HG03097 (cell line): ENCODE measurements around the gene LOXHD1.

Source experiments
- ATAC-seq: cut with Tn5 transposase; IDR thresholded peaks from one replicate; pipeline ENCODE4 v1.9.1; 2021; ENCODE audit not compliant: unreplicated experiment, low FRiP score

Gene LOXHD1

GRCh38 chr18:46628206-46628605 lies 28.8 kb downstream of the LOXHD1 start:
- ATAC-seq, result no peak

GRCh38 chr18:46627136-46627535 lies 29.9 kb downstream of the LOXHD1 start:
- no peak for ATAC-seq

- no peak for ATAC-seq
These were observed 32.0 kb downstream of the LOXHD1 start for GRCh38 chr18:46625069-46625468.

- no peak for ATAC-seq
These were observed 32.9 kb downstream of the LOXHD1 start for GRCh38 chr18:46624127-46624526.

GRCh38 chr18:46623541-46623940 lies 33.5 kb downstream of the LOXHD1 start:
- peak; percentile 59 for ATAC-seq

GRCh38 chr18:46622999-46623398 lies 34.0 kb downstream of the LOXHD1 start:
- no peak for ATAC-seq

- no peak for ATAC-seq
These were observed 34.6 kb downstream of the LOXHD1 start for GRCh38 chr18:46622451-46622850.

GRCh38 chr18:46621871-46622270 lies 35.1 kb downstream of the LOXHD1 start:
- no peak for ATAC-seq

GRCh38 chr18:46621111-46621766 lies 35.8 kb downstream of the LOXHD1 start:
- no peak for ATAC-seq

GRCh38 chr18:46619559-46619958 lies 37.5 kb downstream of the LOXHD1 start:
- ATAC-seq, result no peak

GRCh38 chr18:46615720-46616119 lies 41.3 kb downstream of the LOXHD1 start:
- no peak for ATAC-seq

- ATAC-seq, result no peak
These were observed 48.0 kb downstream of the LOXHD1 start for GRCh38 chr18:46609048-46609447.

- ATAC-seq, result no peak
These were observed 49.1 kb downstream of the LOXHD1 start for GRCh38 chr18:46607926-46608325.

- ATAC-seq, result no peak
These were observed 55.7 kb downstream of the LOXHD1 start for GRCh38 chr18:46601141-46601805.

GRCh38 chr18:46596119-46596518 lies 60.9 kb downstream of the LOXHD1 start:
- no peak for ATAC-seq

- ATAC-seq, result no peak
These were observed 65.1 kb downstream of the LOXHD1 start for GRCh38 chr18:46591783-46592391.

GRCh38 chr18:46590103-46590502 lies 66.9 kb downstream of the LOXHD1 start:
- ATAC-seq, result no peak

GRCh38 chr18:46588971-46589660 lies 67.9 kb downstream of the LOXHD1 start:
- no peak for ATAC-seq

GRCh38 chr18:46587600-46587999 lies 69.4 kb downstream of the LOXHD1 start:
- ATAC-seq, result no peak

GRCh38 chr18:46583711-46584110 lies 73.3 kb downstream of the LOXHD1 start:
- no peak for ATAC-seq

GRCh38 chr18:46581648-46582047 lies 75.4 kb downstream of the LOXHD1 start:
- no peak for ATAC-seq
